Stimulated activated CD8-positive, alpha-beta memory T cell treated with anti-CD3 and anti-CD28 coated beads, Interleukin-7, amount 100 ng/mL, for 24 hours (primary cell): ENCODE data around the gene CARS2.
"Not testable (repeated sequence)": the region's sequence is repeated elsewhere in the genome, so short reads cannot be mapped to it uniquely, and the experiment has no call there.

ENCODE experiments used
- DNase-seq: peaks from one replicate; pipeline ENCODE4 v3.0.0-alpha.2; 2020; ENCODE audit warnings: low read depth

CARS2 gene

GRCh38 chr13:110616103-110617101 is 89.5 kb downstream of the CARS2 start:
- peak; percentile 5 for DNase-seq

DNA sequence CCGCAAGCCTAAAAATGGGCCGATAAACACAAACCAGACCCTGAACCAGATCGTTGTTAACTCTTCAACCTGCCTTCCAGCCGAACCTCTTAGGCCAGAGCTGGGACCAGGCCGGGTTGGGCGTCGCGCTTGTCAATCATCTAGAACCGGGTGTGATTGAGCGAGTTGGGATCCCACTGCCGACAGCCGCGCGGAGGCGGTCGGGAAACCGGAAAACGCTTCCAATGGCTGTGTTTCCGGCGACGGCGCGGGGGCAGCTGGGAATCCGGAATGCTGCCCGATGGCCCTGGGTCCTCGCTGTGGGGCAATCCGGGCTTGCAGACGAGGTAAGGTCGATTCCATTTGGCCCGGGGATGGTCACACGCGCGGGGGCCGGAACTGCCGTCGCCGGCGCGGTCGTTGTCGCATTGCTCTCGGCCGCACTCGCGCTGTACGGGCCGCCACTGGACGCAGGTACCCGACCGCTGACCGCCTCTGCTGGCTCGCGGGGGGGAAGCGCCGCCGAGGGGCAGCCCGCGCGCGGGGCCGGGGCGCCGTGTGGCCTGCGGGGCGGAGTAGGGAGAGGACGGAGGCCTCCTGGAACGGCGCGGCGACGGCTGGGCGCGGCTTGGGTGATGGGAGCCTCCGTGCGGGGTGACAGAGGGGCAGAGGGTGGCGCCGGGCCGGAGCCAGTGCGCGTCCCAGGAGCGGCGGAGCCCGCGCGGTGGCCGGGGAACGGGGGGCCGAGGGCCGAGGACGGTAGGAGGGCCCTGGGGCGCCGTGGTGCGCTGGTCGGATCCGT is 90.4 kb downstream of the CARS2 start, which contains the start of gene NAXD:
TSS of gene NAXD (plus strand) at position 224 of the 781 bp plus-strand sequence. CDS start at position 281, 57 bp downstream.
- peak; percentile 63 for DNase-seq

GRCh38 chr13:110615005-110615321 is 91.0 kb downstream of the CARS2 start:
- no peak for DNase-seq

GRCh38 chr13:110610955-110611595 is 94.8 kb downstream of the CARS2 start:
- DNase-seq = no peak

DNA sequence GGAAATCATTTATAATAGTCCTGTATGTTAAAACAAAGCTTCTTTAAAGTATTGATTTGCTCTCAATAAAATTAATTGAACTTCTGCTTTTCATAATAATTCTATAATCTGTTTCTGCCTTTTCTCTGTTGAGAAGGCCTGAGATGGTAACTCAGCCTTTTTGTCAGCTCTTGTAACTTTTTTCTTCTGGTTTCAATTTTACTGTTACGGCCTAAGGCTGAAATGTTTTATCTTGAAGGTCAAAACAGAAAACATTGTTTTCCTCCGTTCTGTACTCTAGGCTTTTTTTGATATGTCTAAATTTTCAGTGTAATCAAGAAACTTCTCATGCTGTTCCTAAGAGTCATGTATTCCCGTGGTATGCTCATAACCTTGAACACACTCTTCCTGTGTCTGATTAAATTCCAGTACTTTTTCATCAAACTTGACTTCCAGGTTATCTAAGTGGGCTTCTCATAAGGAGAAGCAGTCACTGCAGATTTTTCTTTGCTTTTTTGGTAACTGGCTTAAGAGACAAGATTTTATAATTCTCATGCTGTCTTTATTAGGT is 98.2 kb downstream of the CARS2 start:
- DNase-seq = no peak

GRCh38 chr13:110606281-110606680 is 99.6 kb downstream of the CARS2 start:
- not testable (repeated sequence) for DNase-seq

DNA sequence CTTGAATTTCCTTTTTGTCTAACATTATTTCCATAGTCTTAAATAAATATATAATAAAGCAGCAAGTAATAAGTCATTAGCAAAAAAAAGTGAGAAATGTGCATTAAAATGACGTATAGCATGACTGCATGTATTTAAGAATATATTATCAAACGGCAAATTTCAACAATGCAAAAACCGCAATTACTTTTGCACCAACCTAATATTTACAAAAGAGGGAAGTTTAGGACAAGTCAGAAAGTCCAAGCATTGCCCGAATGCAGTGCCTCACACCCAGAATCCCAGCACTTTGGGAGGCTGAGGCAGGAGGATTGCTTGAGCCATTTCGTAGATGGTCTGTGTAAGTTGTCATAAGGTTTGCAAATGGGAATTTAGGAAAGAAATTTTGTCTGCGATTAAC is 100.8 kb downstream of the CARS2 start:
- no peak for DNase-seq

- no peak for DNase-seq
Measured at GRCh38 chr13:110600980-110601379, 104.9 kb downstream of the CARS2 start.

DNA sequence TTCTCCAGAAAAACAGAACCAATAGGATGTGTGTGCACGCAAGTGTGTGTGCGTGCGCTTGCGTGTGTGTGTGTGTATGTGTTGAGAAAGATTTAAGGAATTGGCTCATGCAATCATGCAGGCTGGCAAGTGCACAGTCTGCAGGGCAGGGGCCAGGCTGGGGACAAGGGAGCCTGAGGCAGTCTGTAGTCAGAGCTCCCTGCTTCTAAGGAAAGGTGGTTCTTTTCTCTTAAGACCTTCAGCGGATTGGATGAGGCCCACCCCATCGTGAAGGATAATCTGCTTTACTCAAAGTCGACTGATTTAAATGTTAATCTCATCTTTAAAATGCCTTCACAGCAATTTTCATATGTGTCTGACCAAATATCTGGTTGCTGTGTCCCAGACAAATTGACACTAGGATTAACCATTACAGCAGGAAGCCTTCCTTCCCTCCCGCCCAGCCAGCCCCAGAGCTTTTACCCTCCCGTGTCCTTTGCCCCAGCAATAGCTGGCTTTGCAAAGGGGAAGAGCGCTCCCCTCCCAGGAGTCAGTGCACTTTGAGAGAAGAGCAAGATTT is 105.6 kb downstream of the CARS2 start:
- no peak for DNase-seq

- no peak for DNase-seq
Measured at GRCh38 chr13:110597041-110597689, 108.8 kb downstream of the CARS2 start.

- no peak for DNase-seq
Measured at GRCh38 chr13:110593430-110594130, 112.3 kb downstream of the CARS2 start.

GRCh38 chr13:110592665-110593064 is 113.3 kb downstream of the CARS2 start:
- no peak for DNase-seq
